Posterior cingulate gyrus (tissue), 11 donors: ENCODE results near the gene PSD4.

Source experiments
- DNase-seq, 10 donors: peaks; one replicate each; pipeline versions ENCODE4 v3.0.0 to v3.0.0-alpha.2; 2020 to 2021; ENCODE audit warnings: mixed read lengths in 3 of 10
- intact Hi-C: fragments of 100-400 bp; cut with DNase I; formaldehyde crosslinking; loops from one replicate; pipeline ENCODE4 v1.15.1; 2023

The PSD4 gene

DNA sequence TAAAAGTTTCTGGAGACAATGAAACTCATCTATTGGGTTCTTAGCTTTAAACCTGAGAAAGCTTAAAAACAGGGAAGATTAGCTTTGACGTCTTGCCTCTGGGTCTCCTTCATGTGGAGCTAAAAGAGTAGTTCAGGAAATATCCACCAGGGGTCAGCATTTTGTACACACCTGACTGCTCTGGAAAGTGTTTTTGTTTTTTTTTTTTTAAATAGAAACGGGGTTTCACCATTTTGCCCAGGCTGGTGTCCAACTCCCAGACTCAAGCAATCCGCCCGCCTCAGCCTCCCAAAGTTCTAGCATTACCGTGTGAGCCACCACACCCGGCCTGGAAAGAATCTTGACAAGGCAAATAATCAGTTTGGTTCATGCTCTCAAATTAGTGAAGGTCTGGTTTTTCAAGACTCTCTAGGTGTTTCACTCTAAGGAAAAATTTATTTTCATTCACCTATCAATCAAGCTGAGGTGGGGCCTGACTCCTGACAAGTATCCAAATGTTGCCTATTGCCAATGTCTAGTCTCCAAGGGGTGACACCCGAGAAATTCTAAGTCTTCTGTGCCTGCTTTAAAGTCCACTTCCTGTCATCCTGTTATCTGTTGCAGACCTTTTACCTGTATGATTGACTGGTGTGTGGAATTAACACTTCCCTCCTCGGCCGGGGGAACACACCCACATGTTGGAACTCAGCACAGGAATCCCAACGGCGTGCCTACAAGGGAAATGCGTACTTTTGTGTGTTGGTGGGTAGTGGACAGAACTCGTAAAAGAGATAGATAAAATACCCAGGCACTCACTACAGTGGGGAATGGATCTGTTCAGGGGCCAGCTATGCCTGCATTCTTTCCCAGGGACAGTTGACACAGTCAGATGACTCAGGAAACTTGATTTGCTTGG lies 35.1 kb upstream of the PSD4 start:
- intact Hi-C loops = loop anchor here (1.0 to 5.0 kb wide), 3 partner anchors 61 to 249 kb away; no protein-coding TSS in a partner anchor
- DNase-seq = no peak

DNA sequence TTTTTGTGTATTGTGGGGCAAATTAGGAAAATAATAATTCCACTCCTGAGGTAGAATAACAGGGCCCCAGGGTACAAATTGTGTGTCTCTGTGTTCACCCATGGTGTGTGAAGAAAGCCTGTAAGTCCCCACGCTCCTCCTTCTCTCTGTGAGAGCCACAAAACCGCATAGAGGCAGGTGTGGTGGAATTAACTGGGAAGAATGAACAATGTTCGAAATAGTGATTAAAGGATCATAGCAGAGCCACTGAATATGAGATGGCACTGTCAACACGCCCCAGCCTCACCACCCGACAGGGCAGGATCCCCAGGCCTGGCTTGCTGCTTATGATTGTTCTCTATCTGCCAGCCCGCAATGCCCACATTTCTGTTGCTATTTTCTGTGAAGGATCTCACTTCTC lies 32.3 kb upstream of the PSD4 start:
- intact Hi-C loops = no loop called here

DNA sequence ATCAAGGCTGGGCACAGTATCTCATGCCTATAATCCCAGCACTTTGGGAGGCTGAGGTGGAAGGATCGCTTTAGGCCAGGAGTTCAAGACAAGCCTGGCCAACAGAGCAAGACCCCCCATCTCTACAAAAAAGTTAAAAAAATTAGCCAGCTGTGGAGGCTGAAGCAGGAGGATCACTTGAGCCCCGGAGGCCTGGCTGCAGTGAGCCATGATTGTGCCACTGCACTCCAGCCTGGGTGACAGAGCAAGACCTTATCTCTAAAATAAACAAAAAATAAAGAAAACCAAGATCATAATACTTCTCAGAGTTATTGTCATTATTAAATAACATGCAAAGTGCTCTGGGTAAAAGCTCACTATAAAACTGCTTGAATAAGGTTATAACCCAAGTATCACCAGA lies 31.5 kb upstream of the PSD4 start:
- no peak for DNase-seq
- intact Hi-C loops = no loop called here

More for the DNA sequence above, 32.3 kb upstream of the PSD4 start:
- no peak for DNase-seq

DNA sequence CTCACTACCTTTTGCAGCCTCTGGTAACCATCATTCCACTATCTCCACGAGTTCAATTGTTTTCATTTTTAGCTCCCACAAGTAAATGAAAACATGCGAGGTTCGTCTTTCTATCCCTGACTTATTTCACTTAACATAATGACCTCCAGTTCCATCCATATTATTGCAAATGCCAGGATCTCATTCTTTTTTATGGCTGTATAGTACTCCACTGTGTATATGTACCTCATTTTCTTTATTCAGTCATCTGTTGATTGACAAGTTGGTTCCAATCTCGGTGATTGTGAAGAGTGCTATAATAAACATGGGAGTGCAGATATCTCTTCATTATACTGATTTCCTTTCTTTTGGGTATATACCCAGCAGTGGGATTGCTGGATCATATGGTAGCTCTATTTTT lies 29.5 kb upstream of the PSD4 start:
- intact Hi-C loops = no loop called here
- no peak for DNase-seq

DNA sequence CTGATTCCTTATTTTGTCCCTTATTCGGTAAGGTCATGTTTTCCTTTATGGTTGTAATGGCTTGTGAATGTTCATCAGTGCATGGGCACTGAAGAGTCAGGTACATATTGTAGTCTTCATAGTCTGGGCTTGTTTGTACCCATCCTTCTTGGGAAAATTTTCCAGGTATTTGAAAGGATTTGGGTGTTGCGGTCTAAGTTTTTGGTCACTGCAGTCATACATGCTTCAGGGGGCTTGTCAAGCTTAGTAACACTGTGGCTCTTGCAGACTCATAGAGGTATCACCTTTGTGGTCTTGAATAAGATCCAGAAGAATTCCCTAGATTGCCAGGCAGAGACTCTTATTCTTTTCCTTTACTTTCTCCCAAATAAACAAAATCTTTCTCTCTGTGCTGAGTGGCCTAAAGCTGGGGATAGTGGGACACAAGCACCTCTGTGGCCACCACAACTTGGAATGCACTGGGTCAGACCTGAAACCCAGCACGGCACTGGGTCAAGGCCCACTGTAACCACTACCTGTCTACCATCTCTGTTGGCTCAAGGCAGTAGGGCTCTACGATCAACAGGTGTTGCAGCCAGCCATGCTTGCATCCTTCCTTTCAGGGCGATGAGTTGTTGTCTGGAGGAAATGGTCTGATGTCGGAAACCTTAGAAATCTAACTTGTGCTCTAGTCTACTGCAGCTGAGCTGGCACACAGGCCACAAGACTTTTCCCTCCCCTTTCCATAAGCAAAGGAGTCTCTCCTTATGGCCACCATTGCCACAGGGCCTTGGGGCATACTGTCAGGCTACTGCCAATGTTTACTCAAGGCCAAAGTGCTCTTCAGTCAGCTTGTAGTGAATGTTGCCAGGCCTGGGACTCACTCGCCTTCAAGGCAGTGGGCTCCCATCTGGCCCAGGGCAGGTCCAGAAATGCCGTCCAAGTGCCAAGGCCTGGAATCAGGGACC lies 24.9 kb upstream of the PSD4 start:
- no peak for DNase-seq
- intact Hi-C loops = no loop called here

DNA sequence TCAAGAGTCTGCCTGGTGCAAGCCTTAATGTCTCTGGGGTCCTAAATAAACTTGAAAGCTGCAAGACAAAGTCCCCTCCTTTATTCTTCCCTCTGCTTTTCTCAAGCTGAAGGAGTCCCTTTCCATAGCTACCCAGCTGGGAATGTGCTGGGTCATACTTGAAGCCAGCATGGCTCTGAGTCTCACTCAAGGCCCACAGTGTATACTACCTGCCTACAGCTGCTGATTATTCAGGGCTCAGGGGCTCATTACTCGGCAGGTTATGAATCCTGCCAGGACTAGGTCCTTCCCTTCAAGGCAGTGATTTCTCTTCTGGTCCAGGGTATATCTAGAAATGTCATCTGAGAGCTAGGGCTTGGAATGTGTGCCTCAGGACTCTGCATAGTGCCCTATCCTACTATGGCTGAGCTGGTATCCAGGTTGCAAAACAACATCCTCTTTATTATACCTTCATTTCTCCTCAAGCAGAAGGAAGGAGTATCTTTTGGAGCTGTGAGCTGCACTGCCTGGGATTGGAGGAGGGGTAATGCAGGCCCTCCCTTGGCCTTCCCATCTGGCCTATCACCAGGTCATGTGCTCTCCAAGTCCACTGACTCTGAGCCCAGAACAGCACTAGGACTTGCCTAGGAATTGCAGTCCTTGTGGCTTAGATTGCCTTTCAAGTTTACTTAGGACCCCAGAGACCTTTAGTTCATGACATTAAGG lies 24.1 kb upstream of the PSD4 start:
- DNase-seq = no peak
- intact Hi-C loops = no loop called here

DNA sequence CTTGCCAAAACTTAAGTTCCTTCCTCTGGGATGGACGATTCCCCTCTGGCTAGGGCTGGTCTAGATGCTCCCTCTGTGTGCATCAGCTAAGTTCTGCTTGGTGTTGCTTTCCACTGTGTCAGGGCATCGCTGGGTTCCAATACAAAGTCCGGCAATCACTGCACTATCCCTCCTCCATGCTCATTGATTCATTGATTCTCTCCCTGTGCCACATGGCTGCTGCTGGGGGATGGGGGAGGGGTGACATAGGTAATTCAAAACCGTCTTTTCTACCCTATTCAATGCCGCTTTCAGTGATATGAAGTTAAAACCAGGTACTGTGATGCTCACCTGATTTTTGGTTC lies 23.5 kb upstream of the PSD4 start:
- intact Hi-C loops = no loop called here

DNA sequence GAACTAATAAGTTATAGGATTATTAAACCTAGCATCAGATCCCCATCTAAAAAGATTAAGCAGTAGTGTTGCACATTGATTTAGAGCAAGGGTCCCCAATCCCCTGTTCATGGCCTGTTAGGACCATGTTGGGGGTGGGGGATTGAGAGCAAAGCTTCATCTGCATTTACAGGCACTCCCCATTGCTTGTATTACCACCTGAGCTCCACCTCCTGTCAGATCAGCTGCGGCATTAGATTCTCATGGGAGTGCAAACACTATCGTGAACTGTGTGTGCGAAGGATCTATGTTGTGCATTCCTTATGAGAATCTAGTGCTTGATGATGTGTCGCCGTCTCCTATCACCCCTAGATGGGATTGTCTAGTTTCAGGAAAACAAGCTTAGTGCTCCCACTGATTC lies 18.4 kb upstream of the PSD4 start:
- no peak for DNase-seq

More for the DNA sequence above, 23.5 kb upstream of the PSD4 start:
- DNase-seq = no peak

DNA sequence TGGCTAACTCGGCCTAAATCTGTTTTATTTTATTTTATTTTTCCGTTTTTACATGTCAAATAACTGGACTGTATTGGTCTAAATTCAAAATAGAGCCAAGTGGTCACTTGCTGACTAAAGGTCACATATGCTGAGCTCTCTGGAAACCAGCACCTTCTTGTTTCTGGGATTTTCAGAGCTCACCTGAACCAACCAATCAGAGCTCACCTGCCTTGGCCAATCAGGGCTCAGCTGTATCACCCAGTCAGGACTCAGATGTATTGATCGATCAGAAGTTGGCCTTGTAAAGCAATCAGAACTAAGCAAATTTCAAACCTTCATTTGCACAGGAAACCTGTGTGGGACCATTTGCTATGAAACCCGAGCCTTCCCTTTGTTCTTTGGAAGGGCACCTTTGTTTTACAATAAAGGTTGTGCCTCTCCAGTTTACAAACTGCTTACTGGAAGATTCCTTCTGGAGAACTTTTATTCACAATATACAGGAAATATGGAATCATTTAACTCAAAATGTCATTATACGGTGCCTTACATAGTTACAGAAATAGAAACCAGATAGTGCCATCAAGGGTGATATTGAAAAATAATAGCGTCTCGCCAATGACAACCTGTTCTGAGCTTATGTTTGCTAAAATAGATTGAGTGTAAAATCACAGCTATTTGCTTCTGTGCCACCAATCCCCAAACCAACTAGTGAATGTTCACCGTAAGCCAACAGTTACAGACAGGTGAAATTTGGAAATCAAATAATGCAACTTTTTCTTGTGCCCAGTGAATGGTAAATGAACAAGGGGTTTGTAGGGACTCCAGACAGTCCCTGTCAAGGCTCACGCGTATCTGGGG lies 17.3 kb upstream of the PSD4 start:
- intact Hi-C loops = no loop called here
- no peak for DNase-seq

More for the DNA sequence above, 18.4 kb upstream of the PSD4 start:
- intact Hi-C loops = no loop called here

DNA sequence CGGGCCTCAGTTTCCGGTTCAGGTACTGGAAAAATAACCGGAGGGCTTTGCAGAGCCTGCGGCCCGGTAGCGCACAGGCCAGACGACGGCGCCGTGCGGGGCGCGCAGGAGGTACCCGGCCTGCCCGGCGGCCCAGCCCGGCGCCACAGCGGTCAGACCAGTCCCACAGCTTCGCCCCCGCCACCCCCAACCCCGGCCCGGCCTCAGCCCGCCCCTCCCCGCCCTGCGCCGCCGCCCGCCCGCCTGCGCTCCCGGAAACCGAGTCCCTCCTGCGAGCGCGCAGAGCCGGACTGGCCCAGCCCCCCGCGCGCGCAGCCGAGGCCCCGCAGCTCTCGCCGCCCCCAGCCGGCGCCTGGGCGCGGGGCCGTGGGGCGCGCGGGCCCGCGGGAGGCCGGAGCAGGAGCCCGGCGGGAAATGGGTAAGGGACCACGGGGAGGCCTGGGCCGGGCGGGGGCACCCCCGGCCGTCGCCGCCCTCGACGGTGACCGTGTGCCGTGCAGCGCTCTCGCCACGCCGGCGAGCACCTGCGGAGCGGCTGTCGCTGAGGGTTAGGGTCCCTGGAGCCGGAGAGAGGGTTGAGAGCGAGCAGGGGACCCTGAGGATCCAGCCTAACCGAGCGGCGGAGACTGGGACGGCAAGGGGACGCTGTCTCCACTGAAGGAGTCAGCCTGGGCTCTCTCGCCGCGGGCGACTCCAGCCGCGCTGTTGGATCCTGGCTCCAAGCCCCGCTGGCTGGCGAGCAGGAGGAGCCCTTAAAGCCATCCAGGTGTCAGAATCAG lies 16.5 kb upstream of the PSD4 start:
- intact Hi-C loops = no loop called here
- peak in 1 of 10 donors; percentile 24 for DNase-seq

DNA sequence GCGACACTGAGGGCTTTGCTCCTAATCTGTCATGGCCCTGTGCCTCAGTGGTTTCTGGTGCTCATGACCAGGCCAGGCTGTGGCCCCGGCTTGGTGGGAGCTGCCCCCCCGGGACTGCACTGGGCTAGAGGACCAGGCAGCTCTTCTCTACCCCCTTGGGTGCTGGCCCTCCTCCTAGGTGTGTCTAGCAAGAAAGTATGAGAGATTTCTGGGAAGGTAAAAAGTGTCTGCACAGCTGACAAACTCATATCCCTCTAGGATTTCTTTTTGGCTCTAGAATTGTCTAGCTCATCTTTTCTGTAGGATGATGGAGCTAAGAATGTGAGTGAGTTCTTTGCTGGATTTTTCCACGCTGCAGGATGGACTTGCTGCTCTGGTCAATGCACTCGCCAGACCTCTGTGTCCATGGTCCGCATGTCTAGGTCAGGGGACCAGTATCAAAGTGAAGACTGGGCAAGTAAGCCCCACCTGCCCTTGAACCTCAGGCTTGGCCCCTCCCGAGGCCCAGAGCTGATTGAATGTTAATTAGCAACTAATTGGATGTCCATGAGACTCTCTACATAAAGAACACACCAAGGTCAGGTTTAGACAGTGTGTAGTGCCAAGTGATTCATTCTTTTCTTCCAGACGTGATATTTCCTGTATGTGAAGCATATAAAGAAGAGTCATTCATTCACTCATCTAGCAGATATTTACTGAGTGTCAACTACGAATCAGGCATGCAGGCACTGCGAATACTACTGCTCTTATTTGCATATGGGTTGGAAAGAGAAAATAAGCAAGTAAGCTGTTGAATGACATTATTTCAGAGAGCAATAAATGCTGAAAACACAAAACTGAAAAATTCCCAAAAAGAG lies 15.6 kb upstream of the PSD4 start:
- DNase-seq = no peak
- intact Hi-C loops = no loop called here

DNA sequence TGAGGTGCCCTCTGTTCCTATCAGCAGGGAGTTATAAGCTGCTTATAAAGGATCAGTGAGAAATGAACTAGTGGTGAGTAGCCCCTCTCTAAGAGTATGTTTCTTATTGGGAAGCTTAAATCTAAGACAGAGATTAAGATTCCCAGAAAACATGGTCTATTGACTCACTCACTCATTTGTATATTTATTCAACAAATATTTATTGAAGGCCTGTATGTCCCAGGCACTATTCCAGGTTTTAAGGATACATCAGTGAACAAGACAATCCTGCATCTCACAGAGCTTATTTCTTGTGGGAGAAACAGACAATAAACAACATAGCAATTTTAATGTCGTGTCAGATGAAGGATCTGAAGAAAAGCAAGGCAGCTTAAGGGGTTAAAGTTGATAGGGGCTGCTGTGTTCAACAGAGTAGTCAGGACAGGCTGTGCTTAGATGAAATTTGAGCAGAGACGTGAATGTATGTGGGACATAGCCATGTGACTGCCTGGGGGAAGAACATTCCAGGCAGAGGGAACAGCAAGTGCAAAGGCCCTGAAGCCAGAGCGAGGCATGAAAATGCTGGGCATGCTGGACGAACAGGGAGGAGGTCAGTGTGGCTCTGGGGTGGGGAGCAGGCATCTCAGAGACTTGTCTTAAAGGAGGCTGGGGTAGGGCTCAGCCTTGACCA lies 14.8 kb upstream of the PSD4 start:
- intact Hi-C loops = no loop called here
- DNase-seq = no peak

DNA sequence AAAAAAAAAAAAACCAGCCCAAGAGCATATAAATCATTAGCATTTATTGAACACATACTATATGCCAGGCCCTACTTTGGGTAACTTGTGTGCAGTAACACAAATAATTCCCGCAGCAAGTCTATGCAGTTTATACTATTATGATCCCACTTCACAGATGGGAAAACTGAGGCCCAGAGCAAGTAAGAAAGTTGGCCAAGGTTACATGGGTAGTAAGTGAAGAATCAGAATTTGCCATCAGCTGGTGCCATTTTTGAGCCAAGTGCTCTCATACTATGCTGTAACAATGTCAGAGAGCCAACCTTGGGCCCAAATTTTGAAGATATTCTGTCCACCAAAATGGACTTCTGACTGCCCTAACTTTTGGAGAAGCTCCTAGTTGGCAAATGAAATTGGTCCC lies 13.5 kb upstream of the PSD4 start:
- intact Hi-C loops = no loop called here
- no peak for DNase-seq

DNA sequence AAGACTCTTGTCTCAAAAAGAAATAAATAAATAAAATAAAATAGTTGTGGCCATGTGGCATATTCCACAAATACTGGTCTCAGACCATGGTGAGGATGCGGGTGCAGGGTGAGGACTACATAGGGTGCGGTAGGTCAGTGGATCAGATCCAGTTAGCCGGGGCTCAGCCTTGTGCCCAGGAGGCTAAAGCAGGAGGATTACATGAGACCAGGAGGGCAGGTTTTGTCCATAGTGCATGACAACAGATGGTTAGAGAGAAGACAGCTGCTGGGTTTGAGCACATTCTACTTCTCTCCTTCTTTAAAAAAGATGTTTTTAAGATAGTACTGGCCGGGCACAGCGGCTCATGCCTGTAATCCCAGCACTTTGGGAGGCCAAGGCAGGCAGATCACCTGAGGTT lies 12.8 kb upstream of the PSD4 start:
- DNase-seq = no peak
- intact Hi-C loops = no loop called here

DNA sequence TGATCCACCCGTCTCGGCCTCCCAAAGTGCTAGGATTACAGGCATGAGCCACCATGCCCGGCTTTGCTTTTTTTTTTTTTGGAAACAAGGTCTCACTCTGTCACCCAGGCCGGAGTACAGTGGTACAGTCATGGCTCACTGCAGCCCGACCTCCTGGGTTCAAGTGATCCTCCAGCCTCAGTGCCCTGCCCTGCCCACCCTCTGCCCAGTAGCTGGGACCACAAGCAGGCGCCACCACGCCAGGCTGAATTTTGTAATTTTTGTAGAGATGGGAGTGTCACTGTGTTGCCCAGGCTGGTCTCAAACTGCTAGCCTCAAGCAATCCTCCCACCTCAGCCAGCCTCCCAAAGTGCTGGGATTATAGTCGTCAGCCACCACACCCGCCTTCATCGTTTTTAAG lies 11.6 kb upstream of the PSD4 start:
- intact Hi-C loops = no loop called here
- no peak for DNase-seq

DNA sequence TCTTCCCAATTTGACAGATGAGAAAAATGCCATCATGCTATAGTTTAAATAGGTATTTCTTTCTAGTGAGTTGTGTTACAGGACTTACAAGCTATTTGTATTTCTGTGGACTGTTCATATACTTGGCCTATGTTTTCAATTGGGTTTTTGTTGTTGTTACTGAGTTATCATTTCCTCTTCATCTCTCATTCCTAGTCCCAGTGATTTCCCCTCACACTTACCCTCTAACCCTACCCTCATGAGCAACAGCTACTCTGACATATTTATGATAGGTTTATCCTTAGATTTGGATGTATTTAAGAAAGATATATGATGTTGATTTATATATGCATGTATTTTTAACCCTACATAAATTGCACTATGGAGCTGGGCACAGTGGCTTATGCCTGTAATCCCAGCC lies 10.9 kb upstream of the PSD4 start:
- intact Hi-C loops = no loop called here
- no peak for DNase-seq

DNA sequence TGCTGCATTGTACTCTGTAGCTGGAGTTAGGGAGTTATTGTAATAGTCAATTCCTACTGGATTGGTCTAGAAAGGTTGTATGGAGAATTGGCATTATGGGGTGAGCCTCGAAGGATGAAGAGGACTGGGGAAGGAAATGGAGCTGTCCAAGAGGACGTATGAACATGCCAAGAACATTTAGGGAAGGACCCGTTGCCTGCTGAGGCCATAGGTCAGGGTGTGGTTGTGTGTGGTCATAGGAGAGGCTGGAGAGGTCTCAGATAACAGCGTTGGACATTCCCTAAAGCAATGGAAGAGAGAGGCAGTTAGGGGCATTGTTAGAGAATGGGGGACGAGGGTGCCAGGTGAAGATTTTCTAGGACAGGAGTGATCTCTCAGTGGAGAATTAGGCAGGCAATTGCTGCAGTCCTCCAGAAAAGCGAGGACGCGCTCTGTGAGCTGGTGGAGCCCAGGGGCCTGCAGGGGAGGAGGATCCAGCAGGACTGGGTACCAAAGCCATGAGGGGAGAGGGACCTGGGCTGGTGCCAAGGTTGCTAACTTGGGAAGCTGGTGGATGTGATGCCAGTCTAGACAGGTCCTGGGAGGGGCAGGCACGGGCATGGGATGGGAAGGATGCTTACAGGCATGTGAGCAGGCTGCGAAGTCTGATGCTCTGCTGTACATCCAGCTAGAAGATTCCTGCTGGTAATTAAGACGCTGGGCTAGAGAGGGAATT lies 9.4 kb upstream of the PSD4 start:
- no peak for DNase-seq
- intact Hi-C loops = no loop called here
